Measurements from ENCODE around the gene GPRIN1. TPM values are rescaled to one million over a fixed set of nuclear protein-coding genes. Genes with fewer than 3 reads are reported as not detected.

Gene GPRIN1
- total and polyA plus RNA-seq, 2 donors (not counting 1 experiment from before 2014, with no cell fraction given), result 0.72 to 2.1 TPM

DNA sequence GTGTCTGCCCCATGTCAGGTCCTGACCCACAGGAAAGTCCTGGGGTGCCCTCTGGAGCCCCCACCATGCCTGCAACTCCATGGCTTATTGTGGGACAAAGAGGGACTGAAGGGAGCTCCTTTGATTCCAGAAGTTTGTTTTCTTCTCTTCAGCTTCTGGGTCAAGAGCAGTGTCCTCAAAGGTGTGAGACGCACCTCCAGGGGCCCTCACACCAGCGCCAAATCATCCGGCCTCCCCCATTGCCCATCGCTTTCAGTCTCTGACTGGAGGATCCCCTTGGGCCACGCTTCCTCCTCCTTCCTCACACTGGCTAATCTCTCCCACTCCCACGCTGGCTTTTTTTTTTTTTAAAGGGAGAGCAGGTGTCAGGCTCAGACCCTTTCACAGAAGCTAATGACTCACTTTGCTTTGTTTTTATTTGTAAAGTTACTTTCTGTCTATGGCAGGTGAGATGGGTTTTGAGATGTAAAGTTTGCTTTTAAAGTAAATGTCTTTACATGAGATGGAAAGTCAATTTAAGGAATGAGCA lies 44.1 kb downstream of the GPRIN1 start:
- H3K4me3 ChIP-seq (ENCODE audit: control extremely low read depth in 1 of 5, extremely low read depth in 1 of 5, insufficient read depth in 1 of 5, low read depth in 2 of 5, low read length in 4 of 5), result no peak overlapping the region
- Mint-ChIP-seq H3K27me3 (peaks cover 21% of the 10 kb centered on the region), H3K9me3 (ENCODE audit: insufficient read depth) (no peaks in the 10 kb centered on the region), H3K27ac (no peak overlapping the region), H3K4me3 (no peak overlapping the region), H3K4me1 (no peaks in the 10 kb centered on the region)
- peaks cover 0 to 5% (median 0%) of the 10 kb centered on the region in 3 donors for H3K9me3 ChIP-seq (ENCODE audit: control extremely low read depth in 1 of 3, control insufficient read depth in 2 of 3, insufficient read depth in 1 of 3, low read length in 2 of 3)
- H3K9ac ChIP-seq (ENCODE audit: low read length), result no peak overlapping the region
- no peak overlapping the region for H3K27ac ChIP-seq (ENCODE audit: low read length in 2 of 2)
- intact Hi-C loops (cut with micrococcal nuclease), result no loop called here
- ChIA-PET CTCF (no interaction called here), POLR2A (no interaction called here)
- no peak overlapping the region for H3K4me2 ChIP-seq (replicated peaks; ENCODE audit: low read depth, low read length, poor library complexity, severe bottlenecking)
- 94% methylated on average over 4 of the region's 6 CpGs for WGBS (ENCODE audit: insufficient coverage)
- TF ChIP-seq, protein P1, sequence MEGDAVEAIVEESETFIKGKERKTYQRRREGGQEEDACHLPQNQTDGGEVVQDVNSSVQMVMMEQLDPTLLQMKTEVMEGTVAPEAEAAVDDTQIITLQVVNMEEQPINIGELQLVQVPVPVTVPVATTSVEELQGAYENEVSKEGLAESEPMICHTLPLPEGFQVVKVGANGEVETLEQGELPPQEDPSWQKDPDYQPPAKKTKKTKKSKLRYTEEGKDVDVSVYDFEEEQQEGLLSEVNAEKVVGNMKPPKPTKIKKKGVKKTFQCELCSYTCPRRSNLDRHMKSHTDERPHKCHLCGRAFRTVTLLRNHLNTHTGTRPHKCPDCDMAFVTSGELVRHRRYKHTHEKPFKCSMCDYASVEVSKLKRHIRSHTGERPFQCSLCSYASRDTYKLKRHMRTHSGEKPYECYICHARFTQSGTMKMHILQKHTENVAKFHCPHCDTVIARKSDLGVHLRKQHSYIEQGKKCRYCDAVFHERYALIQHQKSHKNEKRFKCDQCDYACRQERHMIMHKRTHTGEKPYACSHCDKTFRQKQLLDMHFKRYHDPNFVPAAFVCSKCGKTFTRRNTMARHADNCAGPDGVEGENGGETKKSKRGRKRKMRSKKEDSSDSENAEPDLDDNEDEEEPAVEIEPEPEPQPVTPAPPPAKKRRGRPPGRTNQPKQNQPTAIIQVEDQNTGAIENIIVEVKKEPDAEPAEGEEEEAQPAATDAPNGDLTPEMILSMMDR (IDR thresholded peaks at IDR 0.05), result no peak
- no peak for TF ChIP-seq EZH2 (IDR thresholded peaks at IDR 0.05; ENCODE audit: borderline replicate concordance, insufficient read depth, low read depth, low read length, poor library complexity, severe bottlenecking)
- no peaks in the 10 kb centered on the region for H3K79me2 ChIP-seq (ENCODE audit: control insufficient read depth, insufficient read depth, low read length)
- no peaks in the 10 kb centered on the region for H4K20me1 ChIP-seq (ENCODE audit: control insufficient read depth, insufficient read depth, low read length, poor library complexity, severe bottlenecking)
- ATAC-seq (ENCODE audit: low read depth), result no peak
- peaks cover 0 to 16% (median 2%) of the 10 kb centered on the region in 4 experiments for H3K27me3 ChIP-seq (replicated peaks in 1 of 4; ENCODE audit: control extremely low read depth in 1 of 4, control insufficient read depth in 3 of 4, insufficient read depth in 4 of 4, low read length in 3 of 4)
- no peaks in the 10 kb centered on the region for H3K36me3 ChIP-seq (replicated peaks in 1 of 2; ENCODE audit: control extremely low read depth in 1 of 2, control insufficient read depth in 1 of 2, extremely low read depth in 1 of 2, insufficient read depth in 2 of 2, low read length in 1 of 2)
- H3K4me1 ChIP-seq (ENCODE audit: control insufficient read depth in 2 of 2, insufficient read depth in 2 of 2, low read length in 2 of 2), result no peaks in the 10 kb centered on the region
- DNase-seq, result no peak
- no peak overlapping the region for H2AFZ ChIP-seq (ENCODE audit: insufficient read depth, low read depth, low read length, poor library complexity, severe bottlenecking)

DNA sequence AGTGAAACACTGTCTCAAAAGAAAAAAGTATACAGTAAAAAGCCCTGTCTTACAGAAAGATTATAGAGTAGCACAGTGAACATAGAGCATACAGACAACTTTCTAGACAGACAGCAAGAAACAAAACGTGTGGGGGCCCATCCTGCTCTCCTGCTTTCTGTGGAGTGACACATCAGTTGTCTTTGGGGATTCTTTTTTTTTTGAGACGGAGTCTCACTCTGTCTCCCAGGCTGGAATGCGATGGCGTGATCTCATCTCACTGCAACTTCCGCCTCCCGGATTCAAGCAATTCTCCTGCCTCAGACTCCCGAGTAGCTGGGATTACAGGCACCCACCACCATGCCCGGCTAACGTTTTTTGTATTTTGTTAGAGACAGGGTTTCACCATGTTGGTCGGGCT lies 46.0 kb downstream of the GPRIN1 start:
- WGBS (ENCODE audit: insufficient coverage), result 94% methylated on average over 8 of the region's 10 CpGs
- POLR2A ChIA-PET, result no interaction called here
- Histone ChIP-seq H3K9me3 (ENCODE audit: control extremely low read depth in 1 of 3, control insufficient read depth in 2 of 3, insufficient read depth in 1 of 3, low read length in 2 of 3) (peaks cover 0 to 5% (median 0%) of the 10 kb centered on the region in 3 donors), H3K4me1 (ENCODE audit: control insufficient read depth in 2 of 2, insufficient read depth in 2 of 2, low read length in 2 of 2) (no peaks in the 10 kb centered on the region), H4K20me1 (ENCODE audit: control insufficient read depth, insufficient read depth, low read length, poor library complexity, severe bottlenecking) (no peaks in the 10 kb centered on the region), H3K36me3 (replicated peaks in 1 of 2; ENCODE audit: control extremely low read depth in 1 of 2, control insufficient read depth in 1 of 2, extremely low read depth in 1 of 2, insufficient read depth in 2 of 2, low read length in 1 of 2) (no peaks in the 10 kb centered on the region), H3K27ac (ENCODE audit: low read length in 2 of 2) (no peak overlapping the region), H3K9ac (ENCODE audit: low read length) (no peak overlapping the region), H3K4me2 (replicated peaks; ENCODE audit: low read depth, low read length, poor library complexity, severe bottlenecking) (no peak overlapping the region), H2AFZ (ENCODE audit: insufficient read depth, low read depth, low read length, poor library complexity, severe bottlenecking) (no peak overlapping the region), H3K79me2 (ENCODE audit: control insufficient read depth, insufficient read depth, low read length) (no peaks in the 10 kb centered on the region), H3K4me3 (ENCODE audit: control extremely low read depth in 1 of 5, extremely low read depth in 1 of 5, insufficient read depth in 1 of 5, low read depth in 2 of 5, low read length in 4 of 5) (no peak overlapping the region), H3K27me3 (replicated peaks in 1 of 4; ENCODE audit: control extremely low read depth in 1 of 4, control insufficient read depth in 3 of 4, insufficient read depth in 4 of 4, low read length in 3 of 4) (peaks cover 0 to 9% (median 0%) of the 10 kb centered on the region in 4 experiments)
- intact Hi-C loops (cut with micrococcal nuclease), result no loop called here
- DNase-seq (no peak), ATAC-seq (ENCODE audit: low read depth) (no peak)
- H3K27me3 Mint-ChIP-seq, result peaks cover 21% of the 10 kb centered on the region
- no peaks in the 10 kb centered on the region for H3K9me3 Mint-ChIP-seq (ENCODE audit: insufficient read depth)
- peaks cover 3% of the 10 kb centered on the region for H3K4me1 Mint-ChIP-seq
- TF ChIP-seq, protein P1 (IDR thresholded peaks at IDR 0.05), result no peak
- TF ChIP-seq EZH2 (IDR thresholded peaks at IDR 0.05; ENCODE audit: borderline replicate concordance, insufficient read depth, low read depth, low read length, poor library complexity, severe bottlenecking), result no peak
- CTCF ChIA-PET, result interaction anchor here (1.0 kb wide), 1 partner anchor 11 kb away, joined by 3 read pairs; no protein-coding TSS in a partner anchor
- no peak overlapping the region for H3K27ac Mint-ChIP-seq
- H3K4me3 Mint-ChIP-seq, result no peak overlapping the region

Measured in B cell (primary cell).